ENCODE results near the gene ADAMTS9. TPM values are rescaled to one million over a fixed set of nuclear protein-coding genes. Genes with fewer than 3 reads are reported as not detected.

Gene ADAMTS9
- total RNA-seq, 1 experiment from 2014 or later, result 0.46 TPM

DNA sequence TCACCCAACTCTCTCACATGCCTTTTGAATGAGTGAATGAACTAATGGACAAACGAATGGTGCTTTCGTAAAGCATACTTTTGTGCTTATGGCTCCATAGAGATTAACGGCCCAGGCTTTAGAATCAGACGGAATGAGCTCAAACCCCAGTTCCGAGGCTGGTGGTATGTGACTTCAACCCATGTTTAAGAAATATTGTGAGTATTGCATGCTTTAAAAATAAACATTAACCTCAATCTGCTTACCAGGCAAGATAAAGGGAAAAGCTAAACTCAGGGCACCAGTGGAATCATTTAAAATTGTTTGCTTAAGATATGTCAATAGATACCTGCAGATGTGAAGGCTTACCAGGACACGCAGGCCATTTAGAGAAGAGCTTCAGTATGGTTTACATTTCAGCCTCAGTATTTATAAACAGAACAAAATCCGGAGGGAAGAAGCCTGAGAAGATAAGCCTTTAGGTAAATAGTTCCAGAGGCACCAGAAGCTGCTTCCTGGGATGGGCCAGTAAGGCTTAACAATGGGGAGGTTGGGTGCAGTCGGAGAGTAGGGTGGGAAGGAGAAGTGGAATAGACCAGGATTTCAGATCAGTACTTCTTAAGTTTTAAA lies 186.4 kb downstream of the ADAMTS9 start:
- H2BK12ac ChIP-seq (ENCODE audit: insufficient read length, low read depth, low read length), result no peak overlapping the region
- no peak overlapping the region for H2BK120ac ChIP-seq (ENCODE audit: low read depth, low read length, poor library complexity, severe bottlenecking)
- H3K23me2 ChIP-seq (ENCODE audit: insufficient read length, low read depth, low read length, poor library complexity, severe bottlenecking), result no peaks in the 10 kb centered on the region
- TF ChIP-seq, protein P1, sequence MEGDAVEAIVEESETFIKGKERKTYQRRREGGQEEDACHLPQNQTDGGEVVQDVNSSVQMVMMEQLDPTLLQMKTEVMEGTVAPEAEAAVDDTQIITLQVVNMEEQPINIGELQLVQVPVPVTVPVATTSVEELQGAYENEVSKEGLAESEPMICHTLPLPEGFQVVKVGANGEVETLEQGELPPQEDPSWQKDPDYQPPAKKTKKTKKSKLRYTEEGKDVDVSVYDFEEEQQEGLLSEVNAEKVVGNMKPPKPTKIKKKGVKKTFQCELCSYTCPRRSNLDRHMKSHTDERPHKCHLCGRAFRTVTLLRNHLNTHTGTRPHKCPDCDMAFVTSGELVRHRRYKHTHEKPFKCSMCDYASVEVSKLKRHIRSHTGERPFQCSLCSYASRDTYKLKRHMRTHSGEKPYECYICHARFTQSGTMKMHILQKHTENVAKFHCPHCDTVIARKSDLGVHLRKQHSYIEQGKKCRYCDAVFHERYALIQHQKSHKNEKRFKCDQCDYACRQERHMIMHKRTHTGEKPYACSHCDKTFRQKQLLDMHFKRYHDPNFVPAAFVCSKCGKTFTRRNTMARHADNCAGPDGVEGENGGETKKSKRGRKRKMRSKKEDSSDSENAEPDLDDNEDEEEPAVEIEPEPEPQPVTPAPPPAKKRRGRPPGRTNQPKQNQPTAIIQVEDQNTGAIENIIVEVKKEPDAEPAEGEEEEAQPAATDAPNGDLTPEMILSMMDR (conservative IDR thresholded peaks at IDR 0.05), result no peak
- H2BK20ac ChIP-seq (ENCODE audit: low read depth, low read length, poor library complexity, severe bottlenecking), result no peak overlapping the region
- Mint-ChIP-seq H3K36me3 (ENCODE audit: insufficient read depth in 1 of 3, low read depth in 3 of 3) (no peaks in the 10 kb centered on the region), H3K4me3 (no peak overlapping the region), H3K9me3 (no peaks in the 10 kb centered on the region), H3K27ac (no peak overlapping the region), H3K4me1 (peaks cover 11 to 17% of the 10 kb centered on the region in 2 experiments; a peak in 3 of 4 replicates), H3K27me3 (ENCODE audit: low read depth) (no peaks in the 10 kb centered on the region)
- DNase-seq, result no peak
- H3K23ac ChIP-seq (ENCODE audit: insufficient read length, low read depth, low read length), result no peak overlapping the region
- no peak overlapping the region for H2BK15ac ChIP-seq (ENCODE audit: low read depth, low read length)
- H3K18ac ChIP-seq (ENCODE audit: insufficient read length, low read depth, low read length), result no peak overlapping the region
- H4K91ac ChIP-seq (ENCODE audit: insufficient read length, low read depth, low read length), result no peak overlapping the region
- no peak overlapping the region for H2AFZ ChIP-seq (ENCODE audit: low read length)
- no CpG with 5 or more reads among the region's 8 CpGs for WGBS (ENCODE audit: extremely low coverage, insufficient read length, low lambda C conversion rate)
- H4K5ac ChIP-seq (ENCODE audit: insufficient read length, low read depth, low read length), result no peak overlapping the region
- no peak overlapping the region for H4K8ac ChIP-seq (replicated peaks; ENCODE audit: insufficient read length, low read depth, low read length)
- H3K56ac ChIP-seq (ENCODE audit: insufficient read length, low read depth, low read length), result no peak overlapping the region
- H4K20me1 ChIP-seq (ENCODE audit: control insufficient read depth, insufficient read depth, insufficient read length), result no peaks in the 10 kb centered on the region
- H3T11ph ChIP-seq (ENCODE audit: low read length), result no peak overlapping the region
- H3K14ac ChIP-seq (ENCODE audit: insufficient read depth, low read length), result no peak overlapping the region
- H3K4me2 ChIP-seq (ENCODE audit: insufficient read depth, insufficient read length, low read length), result no peak overlapping the region
- H2BK5ac ChIP-seq (ENCODE audit: insufficient read length, low read length), result no peak overlapping the region
- H3K4ac ChIP-seq (ENCODE audit: low read depth, low read length), result no peak overlapping the region
- no peaks in the 10 kb centered on the region for H3K79me2 ChIP-seq (ENCODE audit: insufficient read depth, low read length)
- no peak overlapping the region for H3K27ac ChIP-seq (ENCODE audit: insufficient read length, low read depth, low read length)
- H3K79me1 ChIP-seq (ENCODE audit: insufficient read depth, low read depth, low read length, poor library complexity, severe bottlenecking), result no peaks in the 10 kb centered on the region
- H2AK5ac ChIP-seq (ENCODE audit: insufficient read length, low read length), result no peak overlapping the region
- H3K9me3 ChIP-seq (ENCODE audit: control insufficient read depth, low read depth, low read length), result no peaks in the 10 kb centered on the region
- H3K9ac ChIP-seq (ENCODE audit: extremely low read depth, insufficient read length, low read length), result no peak overlapping the region
- no peaks in the 10 kb centered on the region for H3K27me3 ChIP-seq (ENCODE audit: insufficient read depth, low read length)
- no peaks in the 10 kb centered on the region for H3K4me1 ChIP-seq (ENCODE audit: insufficient read depth, low read length)
